A549 (cell line): ENCODE data around the gene OVOL2.

Source experiments
- CTCF ChIP-seq: fragments of >200 bp; sonication (Bioruptor Twin); formaldehyde crosslinking; IDR thresholded peaks from 3 replicates; pipeline ENCODE4 v1.5.1; 2016
- MAX ChIP-seq: IDR thresholded peaks from 2 replicates; pipeline ENCODE4 v1.6.1; 2012

GRCh38 chr20:18005170-18005989, 52.3 kb downstream of the OVOL2 start:
- TF ChIP-seq CTCF (no peak), MAX (no peak)
